Neural cell (in vitro differentiated cells): ENCODE data around the gene FAM200A.

Experiments used
- EP300 ChIP-seq: fragments of 450-650 bp; conservative IDR thresholded peaks from 2 replicates; pipeline ENCODE4 v1.6.1; 2014; ENCODE audit warnings: antibody characterized with exemption, mild to moderate bottlenecking, moderate library complexity; ENCODE audit not compliant: poor library complexity, severe bottlenecking
- MXI1 ChIP-seq: fragments of 450-650 bp; conservative IDR thresholded peaks from 2 replicates; pipeline ENCODE4 v1.6.1; 2014; ENCODE audit warnings: antibody characterized with exemption, mild to moderate bottlenecking; ENCODE audit not compliant: poor library complexity, severe bottlenecking
- POLR2AphosphoS5 ChIP-seq: IDR thresholded peaks from 2 replicates; pipeline ENCODE4 v1.6.1; 2012
- RAD21 ChIP-seq: fragments of 450-650 bp; conservative IDR thresholded peaks from 2 replicates; pipeline ENCODE4 v1.6.1; 2014; ENCODE audit warnings: antibody characterized with exemption, mild to moderate bottlenecking, moderate library complexity
- TAF1 ChIP-seq: IDR thresholded peaks from 2 replicates; pipeline ENCODE4 v1.6.1; 2012; ENCODE audit warnings: low read depth
- TF ChIP-seq, protein P1 (sequence below): fragments of 450-650 bp; IDR thresholded peaks from 2 replicates; pipeline ENCODE4 v1.5.1; 2014; ENCODE audit warnings: antibody characterized with exemption, mild to moderate bottlenecking, moderate library complexity; ENCODE audit not compliant: poor library complexity, severe bottlenecking

DNA sequence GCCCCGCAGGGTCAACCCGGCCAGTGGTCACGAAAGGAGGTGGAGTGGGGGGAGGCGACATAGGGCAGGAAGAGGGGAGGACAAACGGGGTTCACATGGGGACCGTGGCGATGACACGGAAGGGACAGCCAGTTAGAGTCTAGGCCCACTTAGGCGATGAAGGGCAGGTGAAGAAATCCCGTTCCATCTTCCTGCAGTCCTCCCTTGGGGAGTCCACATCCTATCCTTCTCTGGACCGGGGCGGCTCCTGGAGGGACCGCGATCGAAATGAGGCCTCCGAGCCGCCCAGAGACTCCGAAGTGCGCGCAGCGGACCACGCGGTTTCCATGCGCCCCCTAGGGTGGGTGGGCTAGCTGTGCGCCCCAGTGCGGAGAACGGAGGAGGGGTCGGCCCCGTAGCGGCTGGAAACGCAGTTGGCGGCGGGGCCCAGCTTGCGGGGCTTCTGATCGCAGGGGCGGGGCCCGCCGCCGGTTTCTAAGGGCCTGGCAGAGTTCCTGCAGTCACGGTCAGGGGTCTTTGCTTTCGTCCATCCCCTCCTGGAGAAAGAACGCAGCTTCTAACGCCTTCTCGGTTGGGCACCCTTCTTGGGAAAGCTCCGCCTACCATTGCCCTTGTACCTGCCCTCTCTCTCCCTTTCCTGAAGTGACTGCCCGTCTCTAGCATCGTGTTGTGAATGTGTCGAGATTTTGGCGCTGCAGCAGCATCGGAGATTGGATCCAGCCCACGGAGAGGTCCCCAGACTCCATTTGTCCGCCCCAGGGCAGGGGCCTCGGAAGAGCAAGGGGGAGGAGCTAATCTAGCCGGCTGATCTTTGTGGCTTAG lies 28.3 kb upstream of the FAM200A start:
- TF ChIP-seq EP300 (no peak), TAF1 (no peak), RAD21 (peak; percentile 49), POLR2AphosphoS5 (no peak), MXI1 (peak; percentile 62)
- TF ChIP-seq, protein P1, sequence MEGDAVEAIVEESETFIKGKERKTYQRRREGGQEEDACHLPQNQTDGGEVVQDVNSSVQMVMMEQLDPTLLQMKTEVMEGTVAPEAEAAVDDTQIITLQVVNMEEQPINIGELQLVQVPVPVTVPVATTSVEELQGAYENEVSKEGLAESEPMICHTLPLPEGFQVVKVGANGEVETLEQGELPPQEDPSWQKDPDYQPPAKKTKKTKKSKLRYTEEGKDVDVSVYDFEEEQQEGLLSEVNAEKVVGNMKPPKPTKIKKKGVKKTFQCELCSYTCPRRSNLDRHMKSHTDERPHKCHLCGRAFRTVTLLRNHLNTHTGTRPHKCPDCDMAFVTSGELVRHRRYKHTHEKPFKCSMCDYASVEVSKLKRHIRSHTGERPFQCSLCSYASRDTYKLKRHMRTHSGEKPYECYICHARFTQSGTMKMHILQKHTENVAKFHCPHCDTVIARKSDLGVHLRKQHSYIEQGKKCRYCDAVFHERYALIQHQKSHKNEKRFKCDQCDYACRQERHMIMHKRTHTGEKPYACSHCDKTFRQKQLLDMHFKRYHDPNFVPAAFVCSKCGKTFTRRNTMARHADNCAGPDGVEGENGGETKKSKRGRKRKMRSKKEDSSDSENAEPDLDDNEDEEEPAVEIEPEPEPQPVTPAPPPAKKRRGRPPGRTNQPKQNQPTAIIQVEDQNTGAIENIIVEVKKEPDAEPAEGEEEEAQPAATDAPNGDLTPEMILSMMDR: peak; percentile 73
